LNCaP clone FGC (cell line): ENCODE results near the gene CREBBP.

Source experiments
- DNase-seq: peaks from one replicate; pipeline ENCODE4 v3.0.0-alpha.2; 2011; ENCODE audit warnings: low read depth
- H3K4me3 ChIP-seq: 2 replicates; pipeline ENCODE4 v1.5.1; 2011; ENCODE audit warnings: mild to moderate bottlenecking, low read depth, low read length, control low read depth
- CTCF ChIP-seq: IDR thresholded peaks from 2 replicates; pipeline ENCODE4 v1.5.1; 2012; ENCODE audit warnings: mild to moderate bottlenecking; ENCODE audit not compliant: control insufficient read depth, insufficient read depth; ENCODE audit errors: extremely low read depth

The CREBBP gene

GRCh38 chr16:3865241-3865640 lies 15.3 kb downstream of the CREBBP start:
- TF ChIP-seq CTCF = no peak
- no peak for DNase-seq
- no peak overlapping the region for H3K4me3 ChIP-seq

- no peak for TF ChIP-seq CTCF
- H3K4me3 ChIP-seq = no peak overlapping the region
- DNase-seq = no peak
Measured at GRCh38 chr16:3864562-3864961, 16.0 kb downstream of the CREBBP start.

GRCh38 chr16:3863587-3863986 lies 16.9 kb downstream of the CREBBP start:
- no peak for TF ChIP-seq CTCF
- no peak overlapping the region for H3K4me3 ChIP-seq
- no peak for DNase-seq

- TF ChIP-seq CTCF = no peak
- no peak for DNase-seq
- H3K4me3 ChIP-seq = no peak overlapping the region
Measured at GRCh38 chr16:3861808-3862451, 18.6 kb downstream of the CREBBP start.

GRCh38 chr16:3859889-3860288 lies 20.6 kb downstream of the CREBBP start:
- no peak for DNase-seq
- TF ChIP-seq CTCF = no peak
- H3K4me3 ChIP-seq = no peak overlapping the region

- no peak overlapping the region for H3K4me3 ChIP-seq
- DNase-seq = no peak
- TF ChIP-seq CTCF = no peak
Measured at GRCh38 chr16:3858801-3859200, 21.7 kb downstream of the CREBBP start.
